ENCODE data around the gene SPTBN1. TPM values are rescaled to one million over a fixed set of nuclear protein-coding genes. Genes with fewer than 3 reads are reported as not detected.

SPTBN1 gene
- total RNA-seq, 4 donors from 2014 or later = 132 to 239 (median 195) TPM

DNA sequence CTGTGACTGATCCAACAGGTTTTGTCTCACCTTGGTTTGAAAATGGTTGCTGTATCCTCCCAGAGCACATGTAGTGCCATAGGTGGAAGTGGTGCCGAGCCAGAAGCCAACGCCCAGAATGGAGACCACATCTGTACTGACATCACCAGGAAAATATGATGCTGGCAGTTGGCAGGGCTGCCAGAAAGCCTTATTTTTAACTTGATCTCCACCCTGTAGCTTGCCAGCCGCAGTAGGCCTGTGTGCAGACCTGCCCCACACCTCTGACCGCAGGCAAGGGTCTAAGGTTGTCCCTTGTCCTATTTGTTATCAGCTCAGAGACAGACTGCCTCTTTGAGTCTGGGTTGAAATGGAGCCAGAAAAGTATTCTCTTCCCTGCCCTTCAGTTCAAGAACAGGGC is 143.8 kb downstream of the SPTBN1 start:
- no peak for TF ChIP-seq POLR2A (IDR thresholded peaks at IDR 0.05)
- TF ChIP-seq CTCF (IDR thresholded peaks at IDR 0.05) = no peak
- whole genome bisulfite sequencing, 2 donors = 21 to 27% methylated on average over 4 of the region's 4 CpGs
- intact Hi-C loops (cut with DNase I; ENCODE audit: low total_unique reads) = no loop called here
- peak; percentile 88 to 93 for DNase-seq (ENCODE audit: low spot score in 2 of 2)
- no peak overlapping the region for H3K4me3 ChIP-seq (ENCODE audit: low read depth, poor library complexity, severe bottlenecking)

DNA sequence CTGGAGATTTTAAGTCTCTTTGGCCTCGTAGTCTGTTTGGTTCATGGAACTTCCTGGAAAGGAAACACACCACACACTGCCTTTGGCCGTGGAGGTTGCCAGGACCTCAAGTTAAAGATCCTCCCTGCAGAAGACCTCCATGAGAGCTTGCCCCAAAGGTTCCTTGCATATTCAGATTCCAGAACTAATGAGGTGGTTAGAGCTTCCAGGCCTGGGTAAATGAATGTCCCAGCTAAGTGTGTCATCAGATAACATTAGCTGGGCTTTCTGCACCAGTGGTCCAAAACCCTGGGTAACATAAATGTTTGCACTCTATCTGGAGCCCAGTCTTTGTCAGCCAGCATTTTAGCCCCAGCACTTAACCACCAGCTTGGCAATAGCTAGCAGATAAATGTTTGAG is 145.2 kb downstream of the SPTBN1 start:
- no peak overlapping the region for H3K4me3 ChIP-seq (ENCODE audit: low read depth, poor library complexity, severe bottlenecking)
- no peak for DNase-seq (ENCODE audit: low spot score in 2 of 2)
- intact Hi-C loops (cut with DNase I; ENCODE audit: low total_unique reads) = no loop called here
- TF ChIP-seq CTCF (IDR thresholded peaks at IDR 0.05) = no peak
- WGBS, 2 donors = 27 to 39% methylated on average over 2 of the region's 2 CpGs

- TF ChIP-seq POLR2A (IDR thresholded peaks at IDR 0.05) (no peak), CTCF (IDR thresholded peaks at IDR 0.05) (no peak)
- DNase-seq (ENCODE audit: low spot score in 2 of 2) = no peak
- H3K4me3 ChIP-seq (ENCODE audit: low read depth, poor library complexity, severe bottlenecking) = no peak overlapping the region
- 48 to 50% methylated on average over 5 of the region's 5 CpGs for WGBS, 2 donors
- intact Hi-C loops (cut with DNase I; ENCODE audit: low total_unique reads) = no loop called here
Observed at GRCh38 chr2:54602736-54603322, 146.7 kb downstream of the SPTBN1 start.

- WGBS, 2 donors = 28 to 41% methylated on average over 3 of the region's 3 CpGs
- DNase-seq (ENCODE audit: low spot score in 2 of 2) = no peak
Observed at GRCh38 chr2:54603357-54603756, 147.2 kb downstream of the SPTBN1 start.

GRCh38 chr2:54603796-54604195 is 147.7 kb downstream of the SPTBN1 start:
- no peak overlapping the region for H3K4me3 ChIP-seq (ENCODE audit: low read depth, poor library complexity, severe bottlenecking)
- intact Hi-C loops (cut with DNase I; ENCODE audit: low total_unique reads) = no loop called here
- WGBS, 2 donors = 77 to 83% methylated on average over 1 of the region's 1 CpG
- TF ChIP-seq POLR2A (IDR thresholded peaks at IDR 0.05) (no peak), CTCF (IDR thresholded peaks at IDR 0.05) (no peak)
- DNase-seq (ENCODE audit: low spot score in 2 of 2) = peak in 1 of 2 donors; percentile 73

More at GRCh38 chr2:54603357-54603756, 147.2 kb downstream of the SPTBN1 start:
- TF ChIP-seq POLR2A (IDR thresholded peaks at IDR 0.05) (no peak), CTCF (IDR thresholded peaks at IDR 0.05) (no peak)
- no peak overlapping the region for H3K4me3 ChIP-seq (ENCODE audit: low read depth, poor library complexity, severe bottlenecking)
- intact Hi-C loops (cut with DNase I; ENCODE audit: low total_unique reads) = no loop called here

DNA sequence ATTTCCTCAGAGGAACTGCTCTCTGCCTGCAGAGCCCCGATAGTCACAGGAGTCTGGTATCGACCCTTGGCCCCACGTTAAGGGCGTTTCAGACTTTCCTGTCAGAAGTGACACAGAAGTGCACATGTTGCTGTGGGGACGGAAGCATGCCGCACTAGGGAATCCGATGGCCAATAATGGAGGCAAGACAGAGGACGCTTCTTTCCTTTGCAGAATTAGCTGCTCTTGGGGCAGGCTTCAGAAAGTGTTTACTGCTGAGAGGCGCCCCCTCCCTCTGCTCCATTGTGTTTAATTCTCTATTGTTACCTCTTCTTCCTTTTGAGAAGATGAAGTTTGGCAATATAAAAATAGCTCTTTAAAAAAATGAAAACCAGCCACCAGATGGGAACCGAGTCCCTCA is 148.7 kb downstream of the SPTBN1 start:
- intact Hi-C loops (cut with DNase I; ENCODE audit: low total_unique reads) = no loop called here
- no peak overlapping the region for H3K4me3 ChIP-seq (ENCODE audit: low read depth, poor library complexity, severe bottlenecking)
- 47 to 55% methylated on average over 10 of the region's 10 CpGs for WGBS, 2 donors
- DNase-seq (ENCODE audit: low spot score in 2 of 2) = peak in 1 of 2 donors; percentile 81
- TF ChIP-seq CTCF (IDR thresholded peaks at IDR 0.05) (no peak), POLR2A (IDR thresholded peaks at IDR 0.05) (no peak)
